Measurements from ENCODE around the gene KCNJ4.
"Not testable (repeated sequence)": the region's sequence is repeated elsewhere in the genome, so short reads cannot be mapped to it uniquely, and the experiment has no call there.

KCNJ4 gene

GRCh38 chr22:38482662-38483308 is 27.8 kb upstream of the KCNJ4 start:
- Mint-ChIP-seq H3K27ac (no peak overlapping the region), H3K4me1 (peaks cover 26% of the 10 kb centered on the region), H3K4me3 (no peak overlapping the region), H3K27me3 (no peaks in the 10 kb centered on the region), H3K9me3 (no peaks in the 10 kb centered on the region), H3K36me3 (ENCODE audit: low read depth) (peaks cover 63% of the 10 kb centered on the region)
- ATAC-seq = no peak
- DNase-seq = no peak

- H3K9me3 Mint-ChIP-seq = no peaks in the 10 kb centered on the region
- no peaks in the 10 kb centered on the region for H3K27me3 Mint-ChIP-seq
- peak overlapping the region; percentile 51 for H3K27ac Mint-ChIP-seq
- ATAC-seq (no peak), DNase-seq (no peak)
- H3K36me3 Mint-ChIP-seq (ENCODE audit: low read depth) = peaks cover 56% of the 10 kb centered on the region
- H3K4me1 Mint-ChIP-seq = peaks cover 22% of the 10 kb centered on the region
- no peak overlapping the region for H3K4me3 Mint-ChIP-seq
Observed at GRCh38 chr22:38481871-38482332, 26.9 kb upstream of the KCNJ4 start.

- Mint-ChIP-seq H3K36me3 (ENCODE audit: low read depth) (peaks cover 50% of the 10 kb centered on the region), H3K4me3 (no peak overlapping the region), H3K9me3 (no peaks in the 10 kb centered on the region), H3K4me1 (peaks cover 17% of the 10 kb centered on the region), H3K27me3 (no peaks in the 10 kb centered on the region), H3K27ac (peak overlapping the region; percentile 72)
- DNase-seq = no peak
- ATAC-seq = no peak
Observed at GRCh38 chr22:38481162-38481870, 26.3 kb upstream of the KCNJ4 start.

GRCh38 chr22:38479096-38479837 is 24.3 kb upstream of the KCNJ4 start:
- DNase-seq (no peak), ATAC-seq (no peak)
- no peaks in the 10 kb centered on the region for H3K27me3 Mint-ChIP-seq
- H3K36me3 Mint-ChIP-seq (ENCODE audit: low read depth) = peaks cover 34% of the 10 kb centered on the region
- H3K9me3 Mint-ChIP-seq = no peaks in the 10 kb centered on the region
- no peak overlapping the region for H3K4me3 Mint-ChIP-seq
- peaks cover 9% of the 10 kb centered on the region for H3K4me1 Mint-ChIP-seq
- H3K27ac Mint-ChIP-seq = no peak overlapping the region

- ATAC-seq (no peak), DNase-seq (no peak)
- Mint-ChIP-seq H3K27ac (no peak overlapping the region), H3K4me1 (no peaks in the 10 kb centered on the region), H3K9me3 (no peaks in the 10 kb centered on the region), H3K4me3 (no peak overlapping the region), H3K27me3 (no peaks in the 10 kb centered on the region), H3K36me3 (ENCODE audit: low read depth) (peaks cover 17% of the 10 kb centered on the region)
Observed at GRCh38 chr22:38477585-38477984, 22.6 kb upstream of the KCNJ4 start.

- no peak for DNase-seq
- Mint-ChIP-seq H3K4me1 (no peaks in the 10 kb centered on the region), H3K9me3 (no peaks in the 10 kb centered on the region), H3K27me3 (peaks cover 2% of the 10 kb centered on the region), H3K27ac (no peak overlapping the region), H3K4me3 (no peak overlapping the region), H3K36me3 (ENCODE audit: low read depth) (no peaks in the 10 kb centered on the region)
- no peak for ATAC-seq
Observed at GRCh38 chr22:38474003-38474607, 19.1 kb upstream of the KCNJ4 start.

GRCh38 chr22:38471237-38471636 is 16.2 kb upstream of the KCNJ4 start:
- DNase-seq (no peak), ATAC-seq (no peak)
- Mint-ChIP-seq H3K4me3 (no peak overlapping the region), H3K9me3 (no peaks in the 10 kb centered on the region), H3K36me3 (ENCODE audit: low read depth) (no peaks in the 10 kb centered on the region), H3K27me3 (peaks cover 17% of the 10 kb centered on the region), H3K27ac (no peak overlapping the region), H3K4me1 (peaks cover 8% of the 10 kb centered on the region)

- ATAC-seq; H3K4me1 Mint-ChIP-seq; H3K9me3 Mint-ChIP-seq; DNase-seq; H3K36me3 Mint-ChIP-seq (ENCODE audit: low read depth); H3K4me3 Mint-ChIP-seq; H3K27ac Mint-ChIP-seq: not testable (repeated sequence)
- peaks cover 26% of the 10 kb centered on the region for H3K27me3 Mint-ChIP-seq
Observed at GRCh38 chr22:38470179-38470578, 15.2 kb upstream of the KCNJ4 start.

- ATAC-seq (no peak), DNase-seq (no peak)
- H3K36me3 Mint-ChIP-seq (ENCODE audit: low read depth) = no peaks in the 10 kb centered on the region
- H3K4me1 Mint-ChIP-seq = peaks cover 8% of the 10 kb centered on the region
- H3K27me3 Mint-ChIP-seq = peaks cover 30% of the 10 kb centered on the region
- no peak overlapping the region for H3K4me3 Mint-ChIP-seq
- no peak overlapping the region for H3K27ac Mint-ChIP-seq
- H3K9me3 Mint-ChIP-seq = no peaks in the 10 kb centered on the region
Observed at GRCh38 chr22:38469306-38469781, 14.3 kb upstream of the KCNJ4 start.

GRCh38 chr22:38468443-38469305 is 13.7 kb upstream of the KCNJ4 start:
- peak overlapping the region; percentile 46 for H3K4me3 Mint-ChIP-seq
- no peak overlapping the region for H3K27ac Mint-ChIP-seq
- peaks cover 8% of the 10 kb centered on the region for H3K4me1 Mint-ChIP-seq
- no peak for DNase-seq
- peaks cover 36% of the 10 kb centered on the region for H3K27me3 Mint-ChIP-seq
- no peak for ATAC-seq
- no peaks in the 10 kb centered on the region for H3K36me3 Mint-ChIP-seq (ENCODE audit: low read depth)
- no peaks in the 10 kb centered on the region for H3K9me3 Mint-ChIP-seq

- Mint-ChIP-seq H3K27me3 (peaks cover 43% of the 10 kb centered on the region), H3K36me3 (ENCODE audit: low read depth) (no peaks in the 10 kb centered on the region), H3K9me3 (no peaks in the 10 kb centered on the region), H3K27ac (no peak within 1 kb of the TSS), H3K4me3 (peak within 1 kb of the TSS; percentile 55), H3K4me1 (peaks cover 8% of the 10 kb centered on the region)
- ATAC-seq = peak; percentile 90
- DNase-seq = peak; percentile 76
Observed at GRCh38 chr22:38467904-38468442, 13.0 kb upstream of the KCNJ4 start, which contains the start of gene KDELR3. Gene KDELR3 (plus strand): TSS chr22:38468096. CDS start chr22:38468234, 138 bp downstream.

GRCh38 chr22:38467438-38467903 is 12.5 kb upstream of the KCNJ4 start:
- peaks cover 46% of the 10 kb centered on the region for H3K27me3 Mint-ChIP-seq
- ATAC-seq = no peak

GRCh38 chr22:38465673-38466490 is 10.9 kb upstream of the KCNJ4 start:
- Mint-ChIP-seq H3K27me3 (peaks cover 61% of the 10 kb centered on the region), H3K27ac (no peak overlapping the region), H3K4me1 (peaks cover 13% of the 10 kb centered on the region), H3K36me3 (ENCODE audit: low read depth) (no peaks in the 10 kb centered on the region), H3K9me3 (no peaks in the 10 kb centered on the region), H3K4me3 (no peak overlapping the region)
- no peak for ATAC-seq
- no peak for DNase-seq

More at GRCh38 chr22:38467438-38467903, 12.5 kb upstream of the KCNJ4 start:
- H3K9me3 Mint-ChIP-seq = no peaks in the 10 kb centered on the region
- DNase-seq = no peak
- peaks cover 8% of the 10 kb centered on the region for H3K4me1 Mint-ChIP-seq
- no peaks in the 10 kb centered on the region for H3K36me3 Mint-ChIP-seq (ENCODE audit: low read depth)
- H3K4me3 Mint-ChIP-seq = peak overlapping the region; percentile 55
- H3K27ac Mint-ChIP-seq = no peak overlapping the region
